GM23248 (cell line): ENCODE results near the gene SLC2A9.

Experiments
- EZH2 ChIP-seq: fragments of 200-600 bp; sonication (generic); IDR thresholded peaks from 2 replicates; pipeline ENCODE4 v1.6.1; 2018; ENCODE audit warnings: antibody characterized with exemption, mild to moderate bottlenecking; ENCODE audit not compliant: insufficient read depth, poor library complexity, severe bottlenecking
- EZH2phosphoT487 ChIP-seq: fragments of 200-600 bp; sonication (generic); IDR thresholded peaks from 2 replicates; pipeline ENCODE4 v1.6.1; 2018; ENCODE audit warnings: antibody characterized with exemption, moderate library complexity, mild to moderate bottlenecking, low read depth; ENCODE audit not compliant: insufficient read depth

GRCh38 chr4:9946170-9946569 is 75.1 kb downstream of the SLC2A9 start:
- TF ChIP-seq EZH2 (no peak), EZH2phosphoT487 (no peak)
